ENCODE results near the gene HAVCR2. TPM values are rescaled to one million over a fixed set of nuclear protein-coding genes. Genes with fewer than 3 reads are reported as not detected.

Gene HAVCR2
- total RNA-seq, 2 donors from 2014 or later, result 1.8 to 2.8 TPM

DNA sequence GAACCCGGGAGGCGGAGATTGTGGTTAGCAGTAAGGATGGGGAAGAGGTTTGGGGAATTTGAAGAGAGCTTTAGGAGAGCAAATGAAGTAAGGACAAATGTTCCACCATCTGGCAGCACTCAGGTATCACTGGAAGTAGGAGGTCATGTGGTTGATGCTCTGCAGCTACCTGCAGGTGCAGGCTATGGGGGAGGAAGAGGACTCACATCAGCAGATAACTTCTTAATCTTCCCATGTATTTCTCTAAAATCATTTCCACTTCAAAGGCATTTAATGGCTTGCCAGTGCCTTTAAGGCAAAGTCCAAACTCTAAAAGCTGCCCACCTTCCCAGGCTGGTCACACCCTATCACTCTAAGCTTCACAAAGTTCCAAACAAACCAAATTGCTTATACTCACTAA is 41.8 kb downstream of the HAVCR2 start:
- DNase-seq (ENCODE audit: low spot score), result no peak
- Histone ChIP-seq H3K9me3 (no peaks in the 10 kb centered on the region), H3K36me3 (no peaks in the 10 kb centered on the region), H3K27me3 (replicated peaks; ENCODE audit: insufficient read depth) (no peaks in the 10 kb centered on the region), H3K4me1 (replicated peaks) (no peaks in the 10 kb centered on the region), H3K27ac (no peak overlapping the region), H3K4me3 (no peak overlapping the region)
- TF ChIP-seq POLR2AphosphoS5 (IDR thresholded peaks at IDR 0.05) (no peak), POLR2A (IDR thresholded peaks at IDR 0.05) (no peak), CTCF (IDR thresholded peaks at IDR 0.05) (no peak)
- WGBS, result 68% methylated on average over 2 of the region's 2 CpGs
- intact Hi-C loops (cut with DNase I), result no loop called here

DNA sequence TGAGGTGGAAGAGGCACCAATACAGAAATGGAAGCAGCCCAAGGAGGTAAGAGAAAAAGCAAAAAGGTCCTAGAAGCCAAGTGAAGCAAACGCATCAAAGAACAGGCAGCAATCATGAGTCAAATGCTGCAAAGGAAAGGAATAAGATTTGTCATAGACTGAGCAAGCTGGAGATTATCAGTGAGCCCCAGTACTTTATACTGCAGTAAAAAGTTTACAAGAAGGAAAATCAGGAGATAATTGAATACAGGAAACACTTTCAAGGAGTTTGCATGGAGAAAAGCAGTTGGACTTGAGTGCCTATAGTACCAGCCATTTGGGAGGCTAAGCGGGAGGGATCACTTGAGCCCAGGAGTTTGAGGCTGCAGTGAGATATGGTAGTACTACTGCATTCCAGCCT is 42.8 kb downstream of the HAVCR2 start:
- Histone ChIP-seq H3K9me3 (no peaks in the 10 kb centered on the region), H3K27me3 (replicated peaks; ENCODE audit: insufficient read depth) (no peaks in the 10 kb centered on the region), H3K4me3 (no peak overlapping the region), H3K4me1 (replicated peaks) (no peaks in the 10 kb centered on the region), H3K27ac (no peak overlapping the region), H3K36me3 (no peaks in the 10 kb centered on the region)
- no peak for DNase-seq (ENCODE audit: low spot score)
- TF ChIP-seq CTCF (IDR thresholded peaks at IDR 0.05), result no peak
- no peak for TF ChIP-seq POLR2A (IDR thresholded peaks at IDR 0.05)
- no peak for TF ChIP-seq POLR2AphosphoS5 (IDR thresholded peaks at IDR 0.05)
- intact Hi-C loops (cut with DNase I), result no loop called here
- WGBS, result 39% methylated on average over 2 of the region's 2 CpGs

GRCh38 chr5:157063776-157064430 is 44.9 kb downstream of the HAVCR2 start:
- DNase-seq (ENCODE audit: low spot score), result no peak
- H3K4me3 ChIP-seq, result no peak overlapping the region
- H3K9me3 ChIP-seq, result no peaks in the 10 kb centered on the region
- no peak for TF ChIP-seq POLR2AphosphoS5 (IDR thresholded peaks at IDR 0.05)
- intact Hi-C loops (cut with DNase I), result no loop called here
- WGBS, result 77% methylated on average over 4 of the region's 4 CpGs
- no peaks in the 10 kb centered on the region for H3K27me3 ChIP-seq (replicated peaks; ENCODE audit: insufficient read depth)
- H3K27ac ChIP-seq, result no peak overlapping the region
- H3K4me1 ChIP-seq (replicated peaks), result no peaks in the 10 kb centered on the region
- no peaks in the 10 kb centered on the region for H3K36me3 ChIP-seq

DNA sequence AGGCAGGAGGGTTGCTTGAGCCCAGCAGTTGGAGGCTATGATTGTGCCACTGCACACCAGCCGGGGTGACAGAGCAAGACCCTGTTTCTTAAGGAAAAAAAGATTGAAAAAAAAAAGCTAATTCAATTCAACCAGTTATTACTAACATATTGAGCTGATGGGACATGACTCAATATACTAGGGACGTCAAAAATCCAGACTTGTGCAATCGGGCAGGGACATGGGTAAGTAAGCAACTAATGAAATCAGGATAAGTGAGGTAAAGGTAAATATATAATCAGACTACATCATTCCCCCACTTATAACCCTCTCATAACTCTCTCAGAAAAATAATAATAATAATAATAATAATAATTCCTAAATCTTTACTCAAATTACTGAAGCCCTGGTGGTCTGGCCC is 49.0 kb downstream of the HAVCR2 start:
- H3K9me3 ChIP-seq, result no peaks in the 10 kb centered on the region
- intact Hi-C loops (cut with DNase I), result no loop called here
- H3K4me1 ChIP-seq (replicated peaks), result no peaks in the 10 kb centered on the region
- DNase-seq (ENCODE audit: low spot score), result no peak
- no peak overlapping the region for H3K27ac ChIP-seq
- H3K4me3 ChIP-seq, result no peak overlapping the region
- TF ChIP-seq POLR2A (IDR thresholded peaks at IDR 0.05) (no peak), CTCF (IDR thresholded peaks at IDR 0.05) (no peak), POLR2AphosphoS5 (IDR thresholded peaks at IDR 0.05) (no peak)
- H3K27me3 ChIP-seq (replicated peaks; ENCODE audit: insufficient read depth), result no peaks in the 10 kb centered on the region
- no peaks in the 10 kb centered on the region for H3K36me3 ChIP-seq
- WGBS, result 93% methylated on average over 3 of the region's 3 CpGs

GRCh38 chr5:157059093-157059539 is 49.7 kb downstream of the HAVCR2 start, which contains the start of gene HAVCR1:
TSS of gene HAVCR1 (minus strand) at chr5:157059116. CDS start at chr5:157057943, 1,173 bp downstream.
- 71% methylated on average over 9 of the region's 9 CpGs for WGBS
- DNase-seq (ENCODE audit: low spot score), result no peak
- Histone ChIP-seq H3K27me3 (replicated peaks; ENCODE audit: insufficient read depth) (no peaks in the 10 kb centered on the region), H3K36me3 (no peaks in the 10 kb centered on the region), H3K27ac (no peak within 1 kb of the TSS), H3K9me3 (no peaks in the 10 kb centered on the region), H3K4me3 (no peak within 1 kb of the TSS), H3K4me1 (replicated peaks) (no peaks in the 10 kb centered on the region)
- TF ChIP-seq POLR2A (IDR thresholded peaks at IDR 0.05) (no peak), POLR2AphosphoS5 (IDR thresholded peaks at IDR 0.05) (no peak)
- intact Hi-C loops (cut with DNase I), result no loop called here

All from prostate gland (tissue), 2 donors.